ENCODE measurements around the gene CAST. TPM values are rescaled to one million over a fixed set of nuclear protein-coding genes. Genes with fewer than 3 reads are reported as not detected.

CAST gene
- total and polyA plus RNA-seq, 2 donors (not counting 3 experiments of a cell fraction or from before 2014, with no cell fraction given): 33.7 to 194 TPM

GRCh38 chr5:96641368-96642280 lies 20.6 kb upstream of the CAST start:
- intact Hi-C loops (cut with micrococcal nuclease) (no loop called here), dilution Hi-C loops (cut with MboI; ENCODE audit: extremely low pct_ligation_motif_present, low sequenced_read_pairs) (no loop called here)
- POLR2A ChIA-PET: no interaction called here

More at GRCh38 chr5:96641368-96642280, 20.6 kb upstream of the CAST start:
- FAIRE-seq: no peak
- CTCF ChIA-PET: interaction anchor here (1.8 kb wide), 1 partner anchor 27 kb away, joined by 5 read pairs; no protein-coding TSS in a partner anchor
- no peak overlapping the region for H3K9ac ChIP-seq (replicated peaks; ENCODE audit: extremely low read depth, insufficient read depth, low read length)
- H4K20me1 ChIP-seq (replicated peaks; ENCODE audit: control insufficient read depth, extremely low read depth, insufficient read depth, low read length): no peaks in the 10 kb centered on the region
- no peak overlapping the region for H3K4me2 ChIP-seq (ENCODE audit: insufficient read depth, low read length)
- no peaks in the 10 kb centered on the region for H3K9me3 ChIP-seq (replicated peaks; ENCODE audit: control insufficient read depth, insufficient read depth, low read length)
- BruUV-seq (replicated peaks): no TSS peak
- H3K36me3 ChIP-seq (ENCODE audit: control insufficient read depth in 2 of 2, extremely low read depth in 1 of 2, insufficient read depth in 2 of 2, low read length in 2 of 2): no peaks in the 10 kb centered on the region
- no peaks in the 10 kb centered on the region for H3K27me3 ChIP-seq (ENCODE audit: control insufficient read depth in 2 of 2, insufficient read depth in 2 of 2, low read length in 2 of 2)
- H2AFZ ChIP-seq (ENCODE audit: low read depth, low read length): no peak overlapping the region
- DNase-seq (ENCODE audit: low read depth, low spot score): no peak
- H3K4me1 ChIP-seq (ENCODE audit: control insufficient read depth, extremely low read depth, insufficient read depth, low read length): no peaks in the 10 kb centered on the region
- H3K79me2 ChIP-seq (ENCODE audit: control insufficient read depth, insufficient read depth, low read length): no peaks in the 10 kb centered on the region
- H3K4me3 ChIP-seq (replicated peaks in 1 of 3; ENCODE audit: insufficient read depth in 1 of 3, low read depth in 1 of 3, low read length in 3 of 3): no peak overlapping the region
- TF ChIP-seq FOS (IDR thresholded peaks at IDR 0.05; ENCODE audit: borderline replicate concordance, insufficient read depth, low read length): no peak
- no peak for TF ChIP-seq JUN (IDR thresholded peaks at IDR 0.05; ENCODE audit: borderline replicate concordance, insufficient read depth, insufficient read length, low read depth)
- TF ChIP-seq EZH2 (IDR thresholded peaks at IDR 0.05; ENCODE audit: borderline replicate concordance, low read depth, low read length, severe bottlenecking): no peak
- TF ChIP-seq, protein P1, sequence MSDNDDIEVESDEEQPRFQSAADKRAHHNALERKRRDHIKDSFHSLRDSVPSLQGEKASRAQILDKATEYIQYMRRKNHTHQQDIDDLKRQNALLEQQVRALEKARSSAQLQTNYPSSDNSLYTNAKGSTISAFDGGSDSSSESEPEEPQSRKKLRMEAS (IDR thresholded peaks at IDR 0.05; ENCODE audit: insufficient read depth, insufficient read length): no peak
- no peak for TF ChIP-seq POLR2A (IDR thresholded peaks at IDR 0.05; ENCODE audit: low read depth, low read length)
- TF ChIP-seq, protein P2, sequence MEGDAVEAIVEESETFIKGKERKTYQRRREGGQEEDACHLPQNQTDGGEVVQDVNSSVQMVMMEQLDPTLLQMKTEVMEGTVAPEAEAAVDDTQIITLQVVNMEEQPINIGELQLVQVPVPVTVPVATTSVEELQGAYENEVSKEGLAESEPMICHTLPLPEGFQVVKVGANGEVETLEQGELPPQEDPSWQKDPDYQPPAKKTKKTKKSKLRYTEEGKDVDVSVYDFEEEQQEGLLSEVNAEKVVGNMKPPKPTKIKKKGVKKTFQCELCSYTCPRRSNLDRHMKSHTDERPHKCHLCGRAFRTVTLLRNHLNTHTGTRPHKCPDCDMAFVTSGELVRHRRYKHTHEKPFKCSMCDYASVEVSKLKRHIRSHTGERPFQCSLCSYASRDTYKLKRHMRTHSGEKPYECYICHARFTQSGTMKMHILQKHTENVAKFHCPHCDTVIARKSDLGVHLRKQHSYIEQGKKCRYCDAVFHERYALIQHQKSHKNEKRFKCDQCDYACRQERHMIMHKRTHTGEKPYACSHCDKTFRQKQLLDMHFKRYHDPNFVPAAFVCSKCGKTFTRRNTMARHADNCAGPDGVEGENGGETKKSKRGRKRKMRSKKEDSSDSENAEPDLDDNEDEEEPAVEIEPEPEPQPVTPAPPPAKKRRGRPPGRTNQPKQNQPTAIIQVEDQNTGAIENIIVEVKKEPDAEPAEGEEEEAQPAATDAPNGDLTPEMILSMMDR (IDR thresholded peaks at IDR 0.05; ENCODE audit: extremely low read depth in 1 of 2, insufficient read depth in 1 of 2, low read depth in 1 of 2, low read length in 2 of 2): no peak
- no peak for TF ChIP-seq GATA2 (IDR thresholded peaks at IDR 0.05; ENCODE audit: insufficient read depth, insufficient read length, low read depth, low read length)
- no peak for TF ChIP-seq MYC (IDR thresholded peaks at IDR 0.05; ENCODE audit: low read depth, low read length)
- no peak for TF ChIP-seq POLR2AphosphoS5 (IDR thresholded peaks at IDR 0.05; ENCODE audit: insufficient read depth, low read depth, low read length)
- no peaks in the 10 kb centered on the region for H3K9me1 ChIP-seq (replicated peaks; ENCODE audit: control insufficient read depth, extremely low read depth, insufficient read depth, low read length)
- H3K27ac ChIP-seq (ENCODE audit: insufficient read depth, low read depth, low read length): no peak overlapping the region

Measured in endothelial cell of umbilical vein (primary cell).